KMS-11 (cell line): Measurements from ENCODE around the gene PTPN22.

Source experiments
- H2AFZ ChIP-seq: fragments of 200-600 bp; sonication (generic); 2 replicates; pipeline ENCODE4 v1.6.1; 2016; ENCODE audit warnings: antibody characterized with exemption, mixed run types, low read depth
- H3K27ac ChIP-seq: fragments of 200-600 bp; sonication (generic); 2 replicates; pipeline ENCODE4 v1.6.1; 2016; ENCODE audit warnings: mild to moderate bottlenecking, mixed run types
- H3K27me3 ChIP-seq: fragments of 200-600 bp; sonication (generic); 2 replicates; pipeline ENCODE4 v1.6.1; 2017; ENCODE audit warnings: mild to moderate bottlenecking, low read depth, mixed run types, moderate library complexity; ENCODE audit not compliant: insufficient read depth
- H3K36me3 ChIP-seq: fragments of 200-600 bp; sonication (generic); 2 replicates; pipeline ENCODE4 v1.6.1; 2017; ENCODE audit warnings: mild to moderate bottlenecking, mixed run types; ENCODE audit not compliant: insufficient read depth
- H3K4me1 ChIP-seq: fragments of 200-600 bp; sonication (generic); 2 replicates; pipeline ENCODE4 v1.6.1; 2016; ENCODE audit warnings: mild to moderate bottlenecking, low read depth, mixed run types; ENCODE audit not compliant: poor library complexity, severe bottlenecking
- H3K4me2 ChIP-seq: fragments of 200-600 bp; sonication (generic); 2 replicates; pipeline ENCODE4 v1.7.0; 2016; ENCODE audit warnings: mild to moderate bottlenecking, mixed run types
- H3K4me3 ChIP-seq: fragments of 200-600 bp; sonication (generic); IDR thresholded peaks from 2 replicates; pipeline ENCODE4 v1.6.1; 2017; ENCODE audit warnings: low read depth, low read length, mixed read lengths; ENCODE audit not compliant: insufficient read depth
- H3K79me2 ChIP-seq: fragments of 200-600 bp; sonication (generic); 2 replicates; pipeline ENCODE4 v1.6.1; 2016; ENCODE audit warnings: low read depth, mixed run types; ENCODE audit not compliant: insufficient read depth
- H3K9ac ChIP-seq: fragments of 200-600 bp; sonication (generic); 2 replicates; pipeline ENCODE4 v1.6.1; 2016; ENCODE audit warnings: mild to moderate bottlenecking, mixed run types
- H4K20me1 ChIP-seq: fragments of 200-600 bp; sonication (generic); 2 replicates; pipeline ENCODE4 v1.6.1; 2016; ENCODE audit warnings: mild to moderate bottlenecking, mixed run types; ENCODE audit not compliant: insufficient read depth
- TF ChIP-seq, protein P1 (sequence below): fragments of 200-600 bp; sonication (generic); conservative IDR thresholded peaks from 2 replicates; pipeline ENCODE4 v1.6.1; 2017; ENCODE audit warnings: low read depth, mild to moderate bottlenecking, antibody characterized with exemption, low read length, moderate library complexity, mixed read lengths

PTPN22 gene

DNA sequence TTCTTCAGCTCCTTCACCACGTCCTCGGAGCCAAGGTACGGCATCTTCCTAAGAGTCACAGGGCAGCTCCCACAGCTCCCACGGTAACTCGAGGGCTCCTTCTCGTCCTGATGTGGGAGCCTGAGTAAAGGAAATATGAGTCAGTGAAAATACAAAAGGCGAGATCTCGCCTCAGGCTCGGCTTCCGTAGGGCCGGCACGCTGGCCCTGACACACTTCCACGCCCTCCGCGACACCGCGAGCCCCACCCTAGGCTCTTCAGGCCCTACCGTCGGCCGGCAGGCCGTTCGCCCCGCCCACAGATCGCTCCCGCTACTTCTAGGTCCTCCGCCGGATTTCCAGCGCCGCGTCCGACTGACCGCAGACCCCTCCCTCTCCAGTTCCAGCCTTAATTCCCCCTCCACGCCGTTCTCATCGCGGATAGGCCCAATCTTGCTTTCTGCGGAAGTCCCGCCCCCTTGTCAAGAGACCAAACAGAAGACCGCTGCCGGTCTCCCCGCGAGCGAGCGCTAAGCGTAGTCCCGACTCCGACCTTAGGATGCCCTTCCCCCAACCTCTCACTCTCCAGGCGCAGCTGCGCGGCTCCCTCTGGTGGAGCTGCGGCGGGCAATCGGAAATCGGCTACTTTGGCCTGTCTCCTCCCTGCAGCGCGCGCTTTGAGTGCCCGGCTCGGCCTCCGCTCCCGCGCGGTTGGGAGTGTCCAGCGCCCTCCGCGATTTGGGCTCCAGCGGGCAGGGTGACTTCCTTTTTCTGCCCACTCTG lies 33.3 kb upstream of the PTPN22 start, which contains the start of the genes AP4B1 and DCLRE1B:
AP4B1 (minus strand) TSS at position 126 of the 761 bp plus-strand sequence; CDS start at position 44, 82 bp downstream.
DCLRE1B (plus strand) TSS at position 653 of the 761 bp plus-strand sequence. CDS start 261 bp downstream, outside the sequence.
- Histone ChIP-seq H3K36me3 (no peaks in the 10 kb centered on the region), H3K79me2 (peaks cover 22% of the 10 kb centered on the region)

DNA sequence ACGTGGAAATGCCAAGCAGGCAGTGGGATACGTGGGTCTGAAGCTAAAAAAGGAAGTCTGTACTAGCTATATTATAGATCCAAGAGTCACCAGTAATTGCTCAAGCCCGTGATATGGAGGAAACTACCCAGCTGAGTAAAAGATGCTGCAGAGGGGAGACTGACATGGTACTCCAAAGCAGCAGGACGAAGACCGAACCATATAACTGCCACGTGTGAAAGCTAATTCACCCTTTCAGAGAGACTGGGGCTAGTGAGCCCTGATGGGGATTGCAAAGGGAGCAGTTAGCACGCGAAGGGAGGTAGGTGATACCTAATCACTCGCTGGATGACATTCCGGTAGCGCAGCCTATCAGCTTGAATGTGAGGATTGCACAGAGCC lies 32.8 kb upstream of the PTPN22 start:
- no peaks in the 10 kb centered on the region for H3K27me3 ChIP-seq
- TF ChIP-seq, protein P1, sequence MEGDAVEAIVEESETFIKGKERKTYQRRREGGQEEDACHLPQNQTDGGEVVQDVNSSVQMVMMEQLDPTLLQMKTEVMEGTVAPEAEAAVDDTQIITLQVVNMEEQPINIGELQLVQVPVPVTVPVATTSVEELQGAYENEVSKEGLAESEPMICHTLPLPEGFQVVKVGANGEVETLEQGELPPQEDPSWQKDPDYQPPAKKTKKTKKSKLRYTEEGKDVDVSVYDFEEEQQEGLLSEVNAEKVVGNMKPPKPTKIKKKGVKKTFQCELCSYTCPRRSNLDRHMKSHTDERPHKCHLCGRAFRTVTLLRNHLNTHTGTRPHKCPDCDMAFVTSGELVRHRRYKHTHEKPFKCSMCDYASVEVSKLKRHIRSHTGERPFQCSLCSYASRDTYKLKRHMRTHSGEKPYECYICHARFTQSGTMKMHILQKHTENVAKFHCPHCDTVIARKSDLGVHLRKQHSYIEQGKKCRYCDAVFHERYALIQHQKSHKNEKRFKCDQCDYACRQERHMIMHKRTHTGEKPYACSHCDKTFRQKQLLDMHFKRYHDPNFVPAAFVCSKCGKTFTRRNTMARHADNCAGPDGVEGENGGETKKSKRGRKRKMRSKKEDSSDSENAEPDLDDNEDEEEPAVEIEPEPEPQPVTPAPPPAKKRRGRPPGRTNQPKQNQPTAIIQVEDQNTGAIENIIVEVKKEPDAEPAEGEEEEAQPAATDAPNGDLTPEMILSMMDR, result no peak
- H3K4me2 ChIP-seq, result peak overlapping the region; percentile 86
- peaks cover 22% of the 10 kb centered on the region for H3K79me2 ChIP-seq
- no peaks in the 10 kb centered on the region for H4K20me1 ChIP-seq
- H3K4me3 ChIP-seq, result no peak overlapping the region
- H3K27ac ChIP-seq, result peak overlapping the region; percentile 77
- peak overlapping the region; percentile 60; the same call in 1 of the 2 replicates for H3K9ac ChIP-seq
- H3K36me3 ChIP-seq, result no peaks in the 10 kb centered on the region
- H3K4me1 ChIP-seq, result peaks cover 10% of the 10 kb centered on the region
- H2AFZ ChIP-seq, result peak overlapping the region; percentile 88

More for the DNA sequence above, 33.3 kb upstream of the PTPN22 start, which contains the start of the genes AP4B1 and DCLRE1B:
- H3K4me3 ChIP-seq, result peak within 1 kb of the TSS; percentile 80
- H3K4me1 ChIP-seq, result peaks cover 10% of the 10 kb centered on the region
- peak within 1 kb of the TSS; percentile 71 for H3K9ac ChIP-seq
- peak within 1 kb of the TSS; percentile 88 for H2AFZ ChIP-seq
- peak within 1 kb of the TSS; percentile 93 for H3K4me2 ChIP-seq
- no peaks in the 10 kb centered on the region for H4K20me1 ChIP-seq
- peak within 1 kb of the TSS; percentile 77 for H3K27ac ChIP-seq
- H3K27me3 ChIP-seq, result no peaks in the 10 kb centered on the region
- TF ChIP-seq, protein P1, result no peak

DNA sequence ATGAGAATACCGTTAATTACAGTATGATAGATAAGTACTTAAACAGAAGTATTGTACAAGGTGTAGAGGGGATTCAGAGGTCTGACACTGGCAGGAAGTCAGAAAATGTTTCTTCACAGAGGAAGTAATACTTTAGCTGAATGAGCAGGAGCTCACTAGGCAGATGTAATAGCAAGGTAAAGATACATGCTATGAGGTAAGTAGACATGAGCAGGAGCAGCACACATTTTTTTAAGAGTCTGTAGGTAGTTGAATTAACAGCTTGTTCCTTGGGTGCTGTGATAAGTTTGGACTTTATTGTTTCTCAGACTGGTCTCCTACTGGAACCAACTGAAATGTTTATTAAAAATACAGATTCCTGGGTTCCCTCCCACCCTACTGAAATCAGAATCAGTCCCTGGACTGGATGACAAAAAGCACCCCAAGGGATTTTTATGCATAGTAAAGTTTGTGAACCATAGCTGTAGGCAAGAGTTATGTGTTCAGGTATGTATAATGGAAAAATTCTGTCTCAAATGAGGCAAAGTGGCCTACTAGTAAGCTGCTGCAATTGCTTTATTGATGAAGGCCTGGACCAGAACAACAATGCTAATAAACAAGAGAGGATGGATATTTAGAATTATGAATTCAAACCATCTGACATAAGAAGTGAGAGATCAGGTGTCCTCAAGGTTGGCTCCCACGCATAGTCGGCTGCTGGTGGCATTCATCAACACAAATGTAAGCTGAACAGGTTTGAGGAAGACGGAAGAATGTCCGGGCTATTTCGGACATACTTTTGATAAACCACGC lies 32.2 kb upstream of the PTPN22 start:
- TF ChIP-seq, protein P1, result no peak
- Histone ChIP-seq H3K9ac (peak overlapping the region; percentile 60; the same call in 1 of the 2 replicates), H3K4me2 (peak overlapping the region; percentile 86), H4K20me1 (no peaks in the 10 kb centered on the region), H3K36me3 (no peaks in the 10 kb centered on the region), H3K27ac (peak overlapping the region; percentile 77), H2AFZ (peak overlapping the region; percentile 88), H3K4me1 (peaks cover 10% of the 10 kb centered on the region), H3K27me3 (no peaks in the 10 kb centered on the region), H3K4me3 (no peak overlapping the region), H3K79me2 (peaks cover 22% of the 10 kb centered on the region)

- Histone ChIP-seq H3K4me2 (no peak overlapping the region), H3K9ac (no peak overlapping the region), H3K4me1 (peaks cover 10% of the 10 kb centered on the region), H3K36me3 (no peaks in the 10 kb centered on the region), H3K27ac (no peak overlapping the region), H2AFZ (no peak overlapping the region), H3K4me3 (no peak overlapping the region), H3K79me2 (peaks cover 22% of the 10 kb centered on the region), H3K27me3 (no peaks in the 10 kb centered on the region), H4K20me1 (no peaks in the 10 kb centered on the region)
- TF ChIP-seq, protein P1, result no peak
These were observed 29.7 kb upstream of the PTPN22 start for GRCh38 chr1:113901191-113901590.
